ENCODE results near the gene RAD51B.

The RAD51B gene

DNA sequence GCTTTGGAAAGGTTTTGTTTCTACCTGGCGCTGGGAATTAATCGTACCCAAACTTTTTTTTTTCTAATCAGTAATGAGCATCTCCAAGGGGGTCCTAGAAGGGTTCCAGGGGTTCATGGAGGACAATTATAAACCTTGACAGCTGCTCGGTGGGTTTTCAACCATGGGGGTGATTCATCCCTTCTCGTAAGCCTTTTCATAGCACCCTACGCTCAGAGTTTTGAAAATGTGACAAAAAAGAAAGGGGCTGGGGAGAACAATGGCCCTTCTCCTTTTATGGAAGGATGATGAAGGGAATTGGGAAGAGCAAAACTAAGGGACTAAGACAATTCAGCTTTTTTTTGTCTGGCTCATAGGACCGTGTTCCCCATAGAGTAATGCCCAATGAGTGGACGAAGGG, 776.6 kb downstream of the RAD51B start:
- no peak for DNase-seq

DNA sequence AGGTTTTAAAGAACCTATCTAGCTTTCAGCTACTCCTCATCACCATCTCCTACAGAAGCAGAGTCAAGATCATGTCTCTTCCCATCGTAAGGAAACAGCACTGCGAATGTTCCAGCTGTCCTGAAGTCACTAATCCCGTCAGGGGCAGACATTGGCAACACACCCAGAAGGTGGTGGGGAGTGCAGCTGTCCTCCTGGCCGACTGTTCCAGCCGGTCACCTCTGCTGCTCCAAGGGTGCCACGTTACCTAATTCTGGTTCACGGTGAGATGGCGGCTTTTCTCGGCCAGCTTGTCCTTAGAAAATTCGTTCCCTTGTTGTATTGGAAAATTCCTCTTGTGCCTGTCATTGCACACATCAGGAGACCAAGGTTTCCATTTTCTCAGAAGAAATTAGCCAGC, 777.1 kb downstream of the RAD51B start:
- DNase-seq: no peak

DNA sequence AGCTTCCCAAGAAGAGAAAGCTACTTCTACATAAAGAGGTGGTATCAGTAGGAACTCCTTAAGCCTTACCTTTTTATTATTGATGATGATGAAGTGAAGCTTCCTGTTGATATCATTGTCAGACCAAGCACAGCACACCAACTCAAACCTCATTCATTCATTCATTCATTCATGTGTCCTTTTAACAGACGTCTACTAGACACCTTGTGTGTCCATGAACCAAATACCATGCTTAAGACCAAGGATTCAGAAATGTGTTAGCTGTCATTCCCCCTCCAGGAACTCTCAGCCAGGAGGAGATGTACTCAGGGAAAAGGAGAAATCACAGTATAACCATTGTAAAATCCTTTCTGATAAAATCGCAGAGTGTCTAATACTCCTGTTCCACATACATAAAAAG, 778.5 kb downstream of the RAD51B start:
- DNase-seq: no peak

GRCh38 chr14:68598621-68599447, 779.3 kb downstream of the RAD51B start:
- DNase-seq: no peak

DNA sequence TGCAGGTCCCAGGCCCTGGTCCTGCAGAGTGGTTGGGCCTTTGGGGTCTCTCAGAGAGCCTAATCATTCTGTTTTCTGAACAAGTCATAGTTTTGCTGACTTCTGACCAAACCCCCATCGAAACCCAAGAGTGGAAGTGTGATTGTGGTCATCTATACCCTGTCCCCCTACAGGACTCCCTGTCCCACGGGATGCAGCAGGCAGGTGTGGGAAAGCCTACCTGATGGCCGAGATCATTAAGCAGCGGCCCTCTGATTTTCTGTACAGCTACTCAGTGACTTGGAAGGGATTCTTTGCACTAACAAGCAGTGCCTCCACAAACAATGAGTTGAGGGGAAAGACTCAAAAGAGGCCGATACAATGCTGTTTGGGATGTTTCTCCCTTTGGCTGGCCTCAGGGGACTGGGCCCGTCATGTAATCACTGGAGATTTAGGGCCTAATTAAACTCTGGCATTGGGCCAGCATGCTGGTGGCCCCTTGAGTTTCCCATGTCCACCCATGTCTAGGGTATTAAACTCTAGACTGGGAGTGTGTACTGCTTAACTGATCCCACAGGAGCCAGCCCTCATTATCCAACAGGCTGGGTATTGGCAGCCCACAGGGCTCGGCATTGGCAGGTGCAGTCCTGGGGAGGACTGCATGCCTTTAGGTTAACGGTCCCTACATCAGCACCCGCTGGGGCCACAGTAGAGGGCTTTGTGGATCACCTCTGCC, 780.5 kb downstream of the RAD51B start:
- no peak for DNase-seq

GRCh38 chr14:68602507-68602906, 782.9 kb downstream of the RAD51B start:
- DNase-seq: no peak

GRCh38 chr14:68603533-68604360, 784.2 kb downstream of the RAD51B start:
- DNase-seq: no peak

- DNase-seq: no peak
Measured at GRCh38 chr14:68604361-68604730, 784.8 kb downstream of the RAD51B start.

GRCh38 chr14:68604822-68605221, 785.2 kb downstream of the RAD51B start:
- DNase-seq: no peak

DNA sequence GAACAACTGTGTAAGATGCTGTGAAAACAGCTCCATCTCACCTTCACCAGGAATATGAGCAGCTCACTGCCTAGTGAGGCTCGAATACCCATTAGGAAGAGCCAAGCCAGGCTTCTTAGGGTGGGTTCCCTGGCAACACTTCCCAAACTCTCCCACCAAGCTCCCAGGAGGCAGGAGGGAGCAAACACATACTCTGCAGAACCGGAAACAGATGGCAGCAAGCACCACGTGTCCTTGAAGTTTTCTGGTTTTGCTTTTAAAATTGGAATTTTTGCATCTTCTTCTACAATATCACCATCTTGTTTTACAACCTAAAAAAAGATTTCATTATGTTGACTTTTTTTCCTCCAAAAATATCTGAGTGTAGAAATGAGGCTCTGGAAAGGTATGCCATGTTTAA, 786.6 kb downstream of the RAD51B start:
- DNase-seq: no peak

DNA sequence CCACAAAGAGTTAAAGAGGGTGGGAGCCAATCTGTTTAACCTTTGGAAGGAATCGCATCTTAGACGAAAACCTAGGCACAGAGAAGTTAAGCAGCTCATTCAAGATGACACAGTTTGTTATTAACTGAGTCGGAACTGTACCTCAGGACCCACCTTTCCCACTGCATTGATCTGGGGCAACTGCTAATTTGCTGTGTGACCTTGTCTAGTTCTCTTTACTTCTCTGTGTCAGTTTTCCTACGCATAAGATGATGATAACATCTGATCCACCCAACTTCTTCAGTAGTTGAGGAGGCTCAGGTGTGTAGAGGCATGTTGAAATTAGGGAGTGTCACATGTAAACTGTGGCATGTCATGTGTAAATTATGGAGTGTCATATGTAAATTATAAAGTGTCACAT, 787.1 kb downstream of the RAD51B start:
- no peak for DNase-seq

GRCh38 chr14:68607081-68607866, 787.7 kb downstream of the RAD51B start:
- DNase-seq: no peak

DNA sequence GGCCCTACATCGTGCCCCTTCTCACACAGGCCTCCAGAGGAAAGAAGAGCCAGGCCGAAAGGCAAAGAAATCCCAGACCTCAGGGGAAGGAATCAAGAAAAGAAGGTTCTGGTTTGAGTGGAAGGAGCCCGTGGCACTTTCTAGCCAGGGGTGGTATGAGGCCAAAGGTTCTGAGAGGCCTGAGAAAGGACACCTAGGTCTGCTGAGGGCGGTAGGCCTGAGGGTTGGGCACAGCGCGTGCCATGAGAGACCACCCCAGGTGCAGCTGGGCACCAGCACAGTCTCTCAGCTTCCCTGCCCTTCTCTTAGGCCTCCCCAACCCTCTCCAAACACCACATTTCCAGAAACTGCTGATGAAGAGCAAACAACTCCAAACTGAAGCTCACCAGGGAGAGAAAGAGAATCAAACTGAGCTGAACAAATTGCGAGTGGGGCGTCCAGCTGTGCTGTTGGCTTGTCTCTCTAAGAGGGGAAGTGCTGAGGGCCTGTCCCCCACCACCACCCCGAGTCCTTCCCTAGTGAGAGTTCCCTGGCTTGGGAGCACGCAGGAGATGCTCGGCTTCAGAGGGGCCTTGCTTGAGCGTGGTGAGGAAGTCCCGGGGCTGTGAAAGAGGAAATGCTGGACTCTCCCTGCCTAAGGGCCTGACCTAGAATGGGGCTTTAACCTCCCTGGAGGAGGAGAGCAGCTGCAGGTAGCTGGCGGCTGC, 788.4 kb downstream of the RAD51B start:
- DNase-seq: no peak

- DNase-seq: no peak
Measured at GRCh38 chr14:68608574-68608962, 789.0 kb downstream of the RAD51B start.

DNA sequence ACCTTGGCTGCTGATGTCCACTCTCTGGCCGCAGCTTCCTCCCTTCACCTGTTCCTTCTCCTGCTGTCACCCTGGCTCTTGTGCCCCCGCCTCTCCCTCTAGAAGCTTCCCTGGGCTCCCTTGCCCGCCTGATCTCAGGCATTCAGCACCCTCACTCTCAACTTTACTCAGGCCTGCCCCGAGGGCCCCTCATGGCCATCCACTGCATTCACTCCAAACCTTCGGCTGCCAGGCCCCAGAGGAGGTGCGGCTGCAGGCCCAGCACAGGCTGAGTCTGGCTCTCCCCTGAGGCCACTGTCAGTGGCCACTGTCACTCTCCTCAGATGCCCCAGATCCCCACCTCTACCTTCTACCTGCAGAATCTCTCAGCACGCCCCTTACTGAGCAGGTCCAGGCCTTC, 789.4 kb downstream of the RAD51B start:
- no peak for DNase-seq

DNA sequence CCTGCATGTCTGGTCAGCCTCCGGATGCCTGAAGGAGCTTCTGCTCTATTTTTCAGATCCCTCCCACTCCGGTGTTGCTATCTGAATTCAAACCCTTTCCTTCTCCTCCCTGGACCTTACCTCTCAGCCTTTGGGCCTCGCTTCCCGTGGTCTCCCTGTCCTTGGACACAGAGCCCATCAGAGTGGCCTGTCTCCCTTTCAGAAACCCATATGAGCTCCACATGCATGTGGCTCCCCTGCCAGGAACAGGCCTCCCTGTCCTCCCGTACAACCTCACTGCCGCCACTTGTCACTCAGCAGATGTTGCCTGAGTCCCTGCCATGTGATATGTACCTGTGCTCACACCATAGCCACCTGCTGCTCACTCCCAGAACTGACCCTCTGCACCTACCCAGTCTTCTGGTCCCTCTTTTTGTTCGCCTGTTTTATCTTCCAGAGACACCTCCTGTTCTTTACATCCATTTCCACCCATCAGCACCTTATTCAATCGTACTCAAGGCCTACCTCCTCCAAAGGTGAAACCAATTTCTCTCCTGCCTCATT, 790.7 kb downstream of the RAD51B start:
- no peak for DNase-seq

GRCh38 chr14:68611599-68611998, 792.0 kb downstream of the RAD51B start:
- DNase-seq: no peak

DNA sequence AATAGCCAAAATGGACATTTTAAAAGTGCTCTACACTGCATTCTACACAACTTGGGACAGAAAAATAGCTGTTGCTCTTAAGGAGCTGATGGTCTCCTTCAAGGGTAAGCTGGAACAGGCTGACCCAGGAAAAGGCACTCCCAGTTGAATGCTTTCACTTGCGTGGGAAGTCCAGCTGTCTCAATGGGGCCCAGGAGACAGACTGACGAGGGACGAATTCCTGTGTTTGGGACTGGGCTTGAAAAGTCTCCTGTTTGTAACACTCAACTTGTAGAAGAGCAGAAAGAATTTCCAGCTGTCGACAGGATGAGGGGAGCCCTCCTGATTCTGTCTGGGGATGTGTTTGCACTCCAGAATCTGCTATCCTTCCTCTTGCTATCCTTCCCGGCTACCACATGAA, 792.5 kb downstream of the RAD51B start:
- DNase-seq: no peak

GRCh38 chr14:68616221-68616902, 796.8 kb downstream of the RAD51B start:
- no peak for DNase-seq

DNA sequence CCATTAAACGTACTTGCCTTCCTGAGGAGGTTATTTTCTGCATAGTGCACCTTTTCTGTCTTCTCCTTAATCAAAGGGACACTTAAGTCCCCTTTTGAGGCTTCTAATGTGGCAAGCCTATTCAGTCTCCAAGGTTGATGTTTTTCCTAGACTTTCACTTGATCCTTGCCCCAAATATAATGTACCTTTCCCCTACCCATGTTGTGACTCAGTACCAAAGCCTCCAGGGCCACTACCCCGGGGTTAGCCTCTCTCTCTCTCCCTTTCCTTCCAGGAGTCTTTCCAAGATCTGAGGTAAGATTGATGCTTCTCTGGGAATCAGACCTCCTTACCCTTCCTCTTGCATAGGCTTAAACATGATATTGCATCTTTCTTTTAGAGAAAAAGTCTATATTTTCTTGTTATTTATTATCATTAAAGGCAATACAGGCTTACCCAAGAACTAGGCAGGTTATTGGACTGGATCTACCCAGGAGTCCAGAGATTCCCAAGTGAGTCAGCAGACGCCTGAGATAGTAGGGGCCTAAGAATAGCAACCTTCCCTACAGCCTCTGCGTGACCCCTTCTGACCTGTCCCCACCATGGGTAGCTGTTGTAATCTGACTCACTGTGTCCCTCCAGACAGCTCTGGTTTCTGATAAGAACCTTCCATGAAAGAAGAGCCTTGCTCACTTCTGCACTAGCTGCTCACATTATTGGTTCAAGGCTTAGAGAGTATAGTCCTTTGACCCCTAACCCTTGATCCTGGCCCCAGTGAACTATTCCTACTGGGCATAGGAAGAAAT, 800.4 kb downstream of the RAD51B start:
- DNase-seq: no peak
